Vagina (tissue), 2 donors: Measurements from ENCODE around the gene TENT5A. TPM values are rescaled to one million over a fixed set of nuclear protein-coding genes. Genes with fewer than 3 reads are reported as not detected.
"Not testable (repeated sequence)": the region's sequence is repeated elsewhere in the genome, so short reads cannot be mapped to it uniquely, and the experiment has no call there.

Experiments
- DNase-seq, 2 donors: peaks; one replicate each; pipeline ENCODE4 v3.0.0-alpha.2; 2017; ENCODE audit errors: extremely low spot score in 2 of 2
- H3K27ac ChIP-seq: fragments of 200-600 bp; sonication (generic); one replicate; pipeline ENCODE4 v1.5.1; 2019
- H3K27me3 ChIP-seq: fragments of 200-600 bp; sonication (generic); one replicate; pipeline ENCODE4 v1.5.1; 2019
- H3K36me3 ChIP-seq, 2 donors: fragments of 200-600 bp; sonication (generic); one replicate each; pipeline ENCODE4 v1.5.1; 2017 to 2019
- H3K4me1 ChIP-seq: fragments of 200-600 bp; sonication (generic); one replicate; pipeline ENCODE4 v1.5.1; 2019
- H3K4me3 ChIP-seq, 2 donors: fragments of 200-600 bp; sonication (generic); 1 replicate in 1 of 2; 2 replicates in 1 of 2; pipeline ENCODE4 v1.5.1; 2016 to 2019
- H3K9me3 ChIP-seq: fragments of 200-600 bp; sonication (generic); one replicate; pipeline ENCODE4 v1.5.1; 2019
- CTCF ChIP-seq, 3 experiments: fragments of 450-650 bp in 2 of 3; fragments of 200-600 bp in 1 of 3; sonication (generic) in 1 of 3; IDR thresholded peaks; one replicate each; pipeline ENCODE4 v1.5.1; 2017 to 2019; ENCODE audit warnings: antibody characterized with exemption in 3 of 3, mild to moderate bottlenecking in 2 of 3, moderate library complexity in 2 of 3
- POLR2A ChIP-seq, 2 donors: fragments of 450-650 bp; IDR thresholded peaks; one replicate each; pipeline ENCODE4 v1.6.1; 2017; ENCODE audit warnings: antibody characterized with exemption in 2 of 2, mild to moderate bottlenecking in 2 of 2, moderate library complexity in 2 of 2
- POLR2AphosphoS5 ChIP-seq, 2 donors: sonication (generic); formaldehyde crosslinking; IDR thresholded peaks; one replicate each; pipeline ENCODE4 v1.9.0; 2017; ENCODE audit warnings: antibody characterized with exemption in 2 of 2, mild to moderate bottlenecking in 2 of 2, low read depth in 1 of 2; ENCODE audit not compliant: insufficient read depth in 1 of 2
- intact Hi-C: fragments of 100-400 bp; cut with DNase I; formaldehyde crosslinking; loops from one replicate; pipeline ENCODE4 v1.15.1; 2023
- total RNA-seq: library from RNA; depleted of rRNA; stranded (reverse); fragments of >200 nt; gene quantifications from one replicate; pipeline ENCODE4 v1.2.3, GENCODE V29; 2016

Gene TENT5A
- total RNA-seq, 1 donor from 2014 or later, result 20.6 TPM

GRCh38 chr6:81783893-81784292 is 31.4 kb upstream of the TENT5A start:
- no peaks in the 10 kb centered on the region for H3K27me3 ChIP-seq
- intact Hi-C loops, result no loop called here
- no peak for DNase-seq
- H3K4me1 ChIP-seq, result no peaks in the 10 kb centered on the region
- H3K9me3 ChIP-seq, result no peaks in the 10 kb centered on the region
- H3K27ac ChIP-seq, result no peak overlapping the region
- no peak for TF ChIP-seq POLR2A (IDR thresholded peaks at IDR 0.05)
- no peak for TF ChIP-seq POLR2AphosphoS5 (IDR thresholded peaks at IDR 0.05; ENCODE audit: insufficient read depth in 1 of 2, low read depth in 1 of 2)
- no peak for TF ChIP-seq CTCF (IDR thresholded peaks at IDR 0.05)
- H3K4me3 ChIP-seq, result no peak overlapping the region
- no peaks in the 10 kb centered on the region for H3K36me3 ChIP-seq

- intact Hi-C loops, result no loop called here
- Histone ChIP-seq H3K9me3 (no peaks in the 10 kb centered on the region), H3K4me1 (no peaks in the 10 kb centered on the region), H3K27ac (no peak overlapping the region), H3K4me3 (no peak overlapping the region), H3K27me3 (no peaks in the 10 kb centered on the region), H3K36me3 (no peaks in the 10 kb centered on the region)
- TF ChIP-seq POLR2AphosphoS5 (IDR thresholded peaks at IDR 0.05; ENCODE audit: insufficient read depth in 1 of 2, low read depth in 1 of 2) (no peak), CTCF (IDR thresholded peaks at IDR 0.05) (no peak), POLR2A (IDR thresholded peaks at IDR 0.05) (no peak)
- no peak for DNase-seq
These were observed 29.1 kb upstream of the TENT5A start for GRCh38 chr6:81781624-81782023.

- DNase-seq, result no peak
- intact Hi-C loops, result no loop called here
- TF ChIP-seq POLR2A (IDR thresholded peaks at IDR 0.05) (no peak), CTCF (IDR thresholded peaks at IDR 0.05) (no peak), POLR2AphosphoS5 (IDR thresholded peaks at IDR 0.05; ENCODE audit: insufficient read depth in 1 of 2, low read depth in 1 of 2) (no peak)
- Histone ChIP-seq H3K27me3 (no peaks in the 10 kb centered on the region), H3K9me3 (no peaks in the 10 kb centered on the region), H3K36me3 (no peaks in the 10 kb centered on the region), H3K4me3 (no peak overlapping the region), H3K4me1 (no peaks in the 10 kb centered on the region), H3K27ac (no peak overlapping the region)
These were observed 25.2 kb upstream of the TENT5A start for GRCh38 chr6:81777586-81778268.

- H3K4me3 ChIP-seq, intact Hi-C loops, H3K27me3 ChIP-seq, H3K9me3 ChIP-seq, H3K27ac ChIP-seq, H3K36me3 ChIP-seq, H3K4me1 ChIP-seq, DNase-seq: not testable (repeated sequence)
These were observed 23.7 kb upstream of the TENT5A start for GRCh38 chr6:81776219-81776618.

- H3K36me3 ChIP-seq, result no peaks in the 10 kb centered on the region
- H3K9me3 ChIP-seq, result no peaks in the 10 kb centered on the region
- no peaks in the 10 kb centered on the region for H3K27me3 ChIP-seq
- no peaks in the 10 kb centered on the region for H3K4me1 ChIP-seq
- intact Hi-C loops, result no loop called here
- no peak overlapping the region for H3K27ac ChIP-seq
- no peak for TF ChIP-seq POLR2AphosphoS5 (IDR thresholded peaks at IDR 0.05; ENCODE audit: insufficient read depth in 1 of 2, low read depth in 1 of 2)
- no peak for TF ChIP-seq POLR2A (IDR thresholded peaks at IDR 0.05)
- no peak for TF ChIP-seq CTCF (IDR thresholded peaks at IDR 0.05)
- no peak for DNase-seq
- no peak overlapping the region for H3K4me3 ChIP-seq
These were observed 22.1 kb upstream of the TENT5A start for GRCh38 chr6:81774542-81774941.
